OCI-LY3 (cell line): ENCODE data around the gene OR1K1.

ENCODE experiments used
- EZH2phosphoT487 ChIP-seq: fragments of 200-600 bp; shearing (Covaris generic); IDR thresholded peaks from 2 replicates; pipeline ENCODE4 v1.6.1; 2018; ENCODE audit warnings: antibody characterized with exemption, mixed run types, low read depth
- TF ChIP-seq, protein P1 (sequence below): fragments of 200-600, 300-600 bp; sonication (generic); IDR thresholded peaks from 2 replicates; pipeline ENCODE4 v1.5.1; 2014; ENCODE audit warnings: antibody characterized with exemption, low read length, low read depth

GRCh38 chr9:122845116-122845515 lies 45.2 kb downstream of the OR1K1 start:
- TF ChIP-seq, protein P1, sequence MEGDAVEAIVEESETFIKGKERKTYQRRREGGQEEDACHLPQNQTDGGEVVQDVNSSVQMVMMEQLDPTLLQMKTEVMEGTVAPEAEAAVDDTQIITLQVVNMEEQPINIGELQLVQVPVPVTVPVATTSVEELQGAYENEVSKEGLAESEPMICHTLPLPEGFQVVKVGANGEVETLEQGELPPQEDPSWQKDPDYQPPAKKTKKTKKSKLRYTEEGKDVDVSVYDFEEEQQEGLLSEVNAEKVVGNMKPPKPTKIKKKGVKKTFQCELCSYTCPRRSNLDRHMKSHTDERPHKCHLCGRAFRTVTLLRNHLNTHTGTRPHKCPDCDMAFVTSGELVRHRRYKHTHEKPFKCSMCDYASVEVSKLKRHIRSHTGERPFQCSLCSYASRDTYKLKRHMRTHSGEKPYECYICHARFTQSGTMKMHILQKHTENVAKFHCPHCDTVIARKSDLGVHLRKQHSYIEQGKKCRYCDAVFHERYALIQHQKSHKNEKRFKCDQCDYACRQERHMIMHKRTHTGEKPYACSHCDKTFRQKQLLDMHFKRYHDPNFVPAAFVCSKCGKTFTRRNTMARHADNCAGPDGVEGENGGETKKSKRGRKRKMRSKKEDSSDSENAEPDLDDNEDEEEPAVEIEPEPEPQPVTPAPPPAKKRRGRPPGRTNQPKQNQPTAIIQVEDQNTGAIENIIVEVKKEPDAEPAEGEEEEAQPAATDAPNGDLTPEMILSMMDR = no peak
- no peak for TF ChIP-seq EZH2phosphoT487
